Measurements from ENCODE around the gene KLK5. TPM values are rescaled to one million over a fixed set of nuclear protein-coding genes. Genes with fewer than 3 reads are reported as not detected.

The KLK5 gene
- total and polyA plus RNA-seq, 12 donors, result not detected

DNA sequence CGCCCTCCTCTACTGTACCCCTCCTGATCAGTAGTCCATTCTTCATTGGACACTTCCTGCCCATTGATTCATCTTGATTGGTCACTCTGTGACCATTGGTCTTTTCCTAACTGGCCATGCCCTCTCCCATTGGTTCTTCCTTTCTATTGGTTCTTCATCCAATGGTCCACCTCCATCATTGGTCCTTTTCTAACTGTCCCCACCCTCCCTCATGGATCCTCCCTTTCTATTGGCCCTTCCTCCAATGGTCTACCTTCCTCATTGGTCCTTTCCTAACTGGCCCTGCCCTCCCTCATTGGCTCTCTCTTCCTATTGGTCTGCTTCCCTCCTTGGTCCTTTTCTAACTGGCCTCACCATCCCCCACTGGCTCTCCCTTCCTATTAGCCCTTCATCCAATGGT lies 9.4 kb upstream of the KLK5 start:
- no peaks in the 10 kb centered on the region for H3K4me1 ChIP-seq (replicated peaks in 1 of 2)
- H3K9me3 ChIP-seq (replicated peaks in 1 of 3), result no peaks in the 10 kb centered on the region
- H3K27ac ChIP-seq, result no peak overlapping the region
- no peak for DNase-seq
- 76 to 88% (median 80%) methylated on average over 1 of the region's 1 CpG for WGBS, 4 donors
- intact Hi-C loops (cut with DNase I), result no loop called here
- no peaks in the 10 kb centered on the region for H3K36me3 ChIP-seq (replicated peaks in 1 of 2)
- peaks cover 6% of the 10 kb centered on the region for H3K27me3 ChIP-seq
- TF ChIP-seq, protein P1, sequence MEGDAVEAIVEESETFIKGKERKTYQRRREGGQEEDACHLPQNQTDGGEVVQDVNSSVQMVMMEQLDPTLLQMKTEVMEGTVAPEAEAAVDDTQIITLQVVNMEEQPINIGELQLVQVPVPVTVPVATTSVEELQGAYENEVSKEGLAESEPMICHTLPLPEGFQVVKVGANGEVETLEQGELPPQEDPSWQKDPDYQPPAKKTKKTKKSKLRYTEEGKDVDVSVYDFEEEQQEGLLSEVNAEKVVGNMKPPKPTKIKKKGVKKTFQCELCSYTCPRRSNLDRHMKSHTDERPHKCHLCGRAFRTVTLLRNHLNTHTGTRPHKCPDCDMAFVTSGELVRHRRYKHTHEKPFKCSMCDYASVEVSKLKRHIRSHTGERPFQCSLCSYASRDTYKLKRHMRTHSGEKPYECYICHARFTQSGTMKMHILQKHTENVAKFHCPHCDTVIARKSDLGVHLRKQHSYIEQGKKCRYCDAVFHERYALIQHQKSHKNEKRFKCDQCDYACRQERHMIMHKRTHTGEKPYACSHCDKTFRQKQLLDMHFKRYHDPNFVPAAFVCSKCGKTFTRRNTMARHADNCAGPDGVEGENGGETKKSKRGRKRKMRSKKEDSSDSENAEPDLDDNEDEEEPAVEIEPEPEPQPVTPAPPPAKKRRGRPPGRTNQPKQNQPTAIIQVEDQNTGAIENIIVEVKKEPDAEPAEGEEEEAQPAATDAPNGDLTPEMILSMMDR (IDR thresholded peaks at IDR 0.05), result no peak
- no peak for TF ChIP-seq POLR2A (IDR thresholded peaks at IDR 0.05)
- no peak overlapping the region for H3K4me3 ChIP-seq

GRCh38 chr19:50959731-50960500 lies 7.1 kb upstream of the KLK5 start:
- Histone ChIP-seq H3K36me3 (replicated peaks in 1 of 2) (no peaks in the 10 kb centered on the region), H3K4me3 (no peak overlapping the region), H3K27ac (no peak overlapping the region), H3K9me3 (replicated peaks in 1 of 3) (no peaks in the 10 kb centered on the region), H3K4me1 (replicated peaks in 1 of 2) (no peaks in the 10 kb centered on the region), H3K27me3 (peaks cover 6% of the 10 kb centered on the region)
- WGBS, 4 donors, result 53 to 64% (median 55%) methylated on average over 7 to 9 of the region's 9 CpGs
- DNase-seq, result no peak
- intact Hi-C loops (cut with DNase I), result no loop called here
- TF ChIP-seq, protein P1 (IDR thresholded peaks at IDR 0.05), result no peak
- TF ChIP-seq POLR2A (IDR thresholded peaks at IDR 0.05), result no peak

- H3K4me1 ChIP-seq (replicated peaks in 1 of 2), result no peaks in the 10 kb centered on the region
- no peak for DNase-seq
- H3K9me3 ChIP-seq (replicated peaks in 1 of 3), result no peaks in the 10 kb centered on the region
- TF ChIP-seq POLR2A (IDR thresholded peaks at IDR 0.05), result no peak
- TF ChIP-seq, protein P1 (IDR thresholded peaks at IDR 0.05), result no peak
- H3K36me3 ChIP-seq (replicated peaks in 1 of 2), result no peaks in the 10 kb centered on the region
- 68 to 82% (median 75%) methylated on average over 8 of the region's 8 CpGs for WGBS, 4 donors
- peaks cover 6% of the 10 kb centered on the region for H3K27me3 ChIP-seq
- H3K4me3 ChIP-seq, result no peak overlapping the region
- H3K27ac ChIP-seq, result no peak overlapping the region
- intact Hi-C loops (cut with DNase I), result no loop called here
These were observed 4.7 kb upstream of the KLK5 start for GRCh38 chr19:50957587-50957986.

- Histone ChIP-seq H3K9me3 (replicated peaks in 1 of 3) (no peaks in the 10 kb centered on the region), H3K36me3 (replicated peaks in 1 of 2) (no peaks in the 10 kb centered on the region), H3K4me1 (replicated peaks in 1 of 2) (no peaks in the 10 kb centered on the region), H3K4me3 (no peak overlapping the region), H3K27ac (no peak overlapping the region), H3K27me3 (no peaks in the 10 kb centered on the region)
- DNase-seq, result no peak
- WGBS, 4 donors, result 35 to 59% (median 54%) methylated on average over 3 to 19 of the region's 19 CpGs
- TF ChIP-seq, protein P1 (IDR thresholded peaks at IDR 0.05), result no peak
- no peak for TF ChIP-seq POLR2A (IDR thresholded peaks at IDR 0.05)
- intact Hi-C loops (cut with DNase I), result no loop called here
These were observed 3.0 kb downstream of the KLK5 start for GRCh38 chr19:50949861-50950260.
